Brain microvascular endothelial cell (primary cell): ENCODE data around the gene TMEM108.

Experiments
- DNase-seq: peaks from one replicate; pipeline ENCODE4 v3.0.0-alpha.2; 2020
- H3K27ac ChIP-seq: fragments of 250-450 bp; sonication (Bioruptor Pico); 2 replicates; pipeline ENCODE4 v1.5.1; 2020; ENCODE audit warnings: mild to moderate bottlenecking, moderate library complexity
- H3K27me3 ChIP-seq: fragments of 250-450 bp; sonication (Bioruptor Pico); replicated peaks from 2 replicates; pipeline ENCODE4 v1.5.1; 2020; ENCODE audit warnings: mild to moderate bottlenecking
- H3K36me3 ChIP-seq: fragments of 250-450 bp; sonication (Bioruptor Pico); replicated peaks from 2 replicates; pipeline ENCODE4 v1.5.1; 2020; ENCODE audit warnings: mild to moderate bottlenecking
- H3K4me3 ChIP-seq: 2 replicates; pipeline ENCODE4 v1.5.1; 2011; ENCODE audit warnings: low read depth, mild to moderate bottlenecking, control low read depth, low read length, moderate library complexity
- in situ Hi-C: cut with HindIII; loops from 2 replicates; pipeline ENCODE4 v1.10.0; 2017; ENCODE audit warnings: low sequenced_read_pairs, low pct_ligation_motif_present
- TF ChIP-seq, protein P1 (sequence below): IDR thresholded peaks from 2 replicates; pipeline ENCODE4 v1.5.1; 2011; ENCODE audit warnings: low read depth, mild to moderate bottlenecking, moderate library complexity, low read length, control low read depth, inconsistent platforms; ENCODE audit errors: missing control alignments

TMEM108 gene

DNA sequence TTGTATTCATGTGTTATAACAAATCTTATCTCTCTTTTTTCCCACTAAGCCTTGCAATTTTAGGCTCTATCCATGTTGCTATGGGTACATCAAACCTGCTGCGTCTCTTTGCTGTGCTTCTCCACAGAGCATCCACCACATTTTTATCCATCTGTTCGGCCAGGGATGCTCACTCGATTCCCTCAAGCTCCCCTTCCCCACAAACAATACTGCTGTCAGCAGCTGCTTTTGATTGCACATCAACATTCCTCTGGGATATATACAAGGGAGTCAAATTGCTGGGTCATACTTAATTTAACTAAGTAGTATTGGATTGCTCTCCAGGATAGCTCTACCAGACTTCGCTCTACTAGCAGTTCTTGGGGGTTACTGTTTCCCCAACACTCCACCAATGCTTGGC, 36.8 kb downstream of the TMEM108 start:
- DNase-seq: no peak
- H3K27ac ChIP-seq: no peak overlapping the region
- TF ChIP-seq, protein P1, sequence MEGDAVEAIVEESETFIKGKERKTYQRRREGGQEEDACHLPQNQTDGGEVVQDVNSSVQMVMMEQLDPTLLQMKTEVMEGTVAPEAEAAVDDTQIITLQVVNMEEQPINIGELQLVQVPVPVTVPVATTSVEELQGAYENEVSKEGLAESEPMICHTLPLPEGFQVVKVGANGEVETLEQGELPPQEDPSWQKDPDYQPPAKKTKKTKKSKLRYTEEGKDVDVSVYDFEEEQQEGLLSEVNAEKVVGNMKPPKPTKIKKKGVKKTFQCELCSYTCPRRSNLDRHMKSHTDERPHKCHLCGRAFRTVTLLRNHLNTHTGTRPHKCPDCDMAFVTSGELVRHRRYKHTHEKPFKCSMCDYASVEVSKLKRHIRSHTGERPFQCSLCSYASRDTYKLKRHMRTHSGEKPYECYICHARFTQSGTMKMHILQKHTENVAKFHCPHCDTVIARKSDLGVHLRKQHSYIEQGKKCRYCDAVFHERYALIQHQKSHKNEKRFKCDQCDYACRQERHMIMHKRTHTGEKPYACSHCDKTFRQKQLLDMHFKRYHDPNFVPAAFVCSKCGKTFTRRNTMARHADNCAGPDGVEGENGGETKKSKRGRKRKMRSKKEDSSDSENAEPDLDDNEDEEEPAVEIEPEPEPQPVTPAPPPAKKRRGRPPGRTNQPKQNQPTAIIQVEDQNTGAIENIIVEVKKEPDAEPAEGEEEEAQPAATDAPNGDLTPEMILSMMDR: no peak
- H3K27me3 ChIP-seq: no peaks in the 10 kb centered on the region
- no peaks in the 10 kb centered on the region for H3K36me3 ChIP-seq
- no peak overlapping the region for H3K4me3 ChIP-seq
- in situ Hi-C loops: no loop called here

DNA sequence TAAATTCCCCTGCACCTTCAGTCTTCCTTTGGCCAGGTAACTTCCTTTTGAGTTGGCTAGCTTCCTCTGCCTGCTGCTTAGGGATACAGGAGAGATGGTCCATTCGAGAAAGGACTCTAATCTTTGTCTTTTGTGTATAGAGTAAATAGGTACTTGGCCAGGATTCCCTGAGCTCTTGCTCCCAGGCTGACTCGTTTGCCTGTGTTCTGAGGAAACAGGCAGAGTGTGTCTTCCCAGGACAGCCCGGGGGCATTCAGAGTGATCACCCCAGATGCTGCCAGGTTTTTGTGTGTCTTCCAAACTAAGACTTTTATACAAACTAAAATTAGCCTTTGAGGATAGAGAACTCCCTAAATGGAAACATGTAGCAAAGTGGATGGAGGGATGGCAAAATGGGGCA, 39.5 kb downstream of the TMEM108 start:
- Histone ChIP-seq H3K36me3 (no peaks in the 10 kb centered on the region), H3K27me3 (no peaks in the 10 kb centered on the region), H3K4me3 (no peak overlapping the region), H3K27ac (no peak overlapping the region)
- in situ Hi-C loops: no loop called here
- TF ChIP-seq, protein P1: no peak
- DNase-seq: no peak

DNA sequence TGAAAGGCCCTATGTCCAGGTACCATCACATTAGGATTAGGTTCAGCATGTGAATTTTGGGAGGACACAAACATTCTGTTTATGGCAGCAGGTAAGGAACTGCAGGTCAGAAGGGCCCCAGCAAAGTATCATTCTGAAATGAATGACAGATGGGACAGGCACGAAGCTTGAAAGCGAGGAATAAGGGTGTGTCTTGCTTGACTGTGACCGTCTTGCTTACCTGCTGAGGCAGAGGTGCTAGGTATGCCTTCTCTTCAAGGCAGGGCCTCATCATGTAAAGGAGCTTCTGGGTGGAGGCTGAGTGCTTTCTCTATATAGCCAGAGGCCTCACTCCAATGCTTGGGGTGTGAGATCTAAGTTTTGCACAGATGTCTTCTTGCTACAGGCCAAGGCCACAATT, 41.4 kb downstream of the TMEM108 start:
- DNase-seq: no peak
- TF ChIP-seq, protein P1: no peak
- Histone ChIP-seq H3K36me3 (no peaks in the 10 kb centered on the region), H3K4me3 (no peak overlapping the region), H3K27ac (no peak overlapping the region), H3K27me3 (no peaks in the 10 kb centered on the region)
- in situ Hi-C loops: no loop called here

DNA sequence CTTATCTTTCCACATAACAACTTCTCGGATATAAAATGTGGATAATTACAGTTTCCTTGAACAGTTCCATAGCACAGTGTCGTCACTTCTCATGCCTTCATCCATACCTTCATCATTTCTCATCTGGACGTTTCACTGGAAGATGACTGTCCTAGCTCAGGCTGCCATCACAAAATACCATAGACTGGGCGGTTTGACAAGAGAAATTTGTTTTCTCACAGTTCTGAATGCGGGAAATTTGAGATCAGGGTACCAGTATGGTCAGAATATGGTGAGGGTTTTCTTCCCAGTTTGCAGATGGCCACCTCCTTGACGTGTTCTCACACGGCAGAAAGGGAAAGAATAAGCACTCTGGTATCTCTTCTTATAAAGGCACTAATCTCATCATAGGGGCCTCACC, 42.8 kb downstream of the TMEM108 start:
- no peak for DNase-seq
- in situ Hi-C loops: no loop called here
- H3K27me3 ChIP-seq: no peaks in the 10 kb centered on the region
- no peak overlapping the region for H3K27ac ChIP-seq
- H3K36me3 ChIP-seq: no peaks in the 10 kb centered on the region
- H3K4me3 ChIP-seq: no peak overlapping the region
- TF ChIP-seq, protein P1: no peak

DNA sequence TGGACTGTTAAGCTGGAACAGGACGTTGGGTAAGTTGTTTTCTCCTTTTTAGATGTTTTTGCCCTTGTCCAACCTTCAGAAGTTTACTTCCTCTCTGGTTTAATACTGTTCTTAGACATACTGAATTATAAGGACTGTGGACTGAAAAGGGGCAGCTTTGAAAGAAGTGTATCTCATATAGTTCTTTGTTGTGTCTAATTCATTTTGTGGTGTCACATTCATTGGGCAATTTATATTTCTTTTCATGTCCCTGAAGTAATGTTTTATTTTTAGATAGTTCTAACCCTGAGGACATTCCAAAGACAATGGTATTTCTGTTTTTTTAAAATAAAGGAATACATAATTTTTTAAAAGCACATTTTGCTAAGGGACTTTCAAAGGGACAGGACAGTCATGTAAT, 45.2 kb downstream of the TMEM108 start:
- no peak overlapping the region for H3K4me3 ChIP-seq
- no peaks in the 10 kb centered on the region for H3K36me3 ChIP-seq
- DNase-seq: no peak
- H3K27ac ChIP-seq: no peak overlapping the region
- TF ChIP-seq, protein P1: no peak
- H3K27me3 ChIP-seq: no peaks in the 10 kb centered on the region
- in situ Hi-C loops: no loop called here

DNA sequence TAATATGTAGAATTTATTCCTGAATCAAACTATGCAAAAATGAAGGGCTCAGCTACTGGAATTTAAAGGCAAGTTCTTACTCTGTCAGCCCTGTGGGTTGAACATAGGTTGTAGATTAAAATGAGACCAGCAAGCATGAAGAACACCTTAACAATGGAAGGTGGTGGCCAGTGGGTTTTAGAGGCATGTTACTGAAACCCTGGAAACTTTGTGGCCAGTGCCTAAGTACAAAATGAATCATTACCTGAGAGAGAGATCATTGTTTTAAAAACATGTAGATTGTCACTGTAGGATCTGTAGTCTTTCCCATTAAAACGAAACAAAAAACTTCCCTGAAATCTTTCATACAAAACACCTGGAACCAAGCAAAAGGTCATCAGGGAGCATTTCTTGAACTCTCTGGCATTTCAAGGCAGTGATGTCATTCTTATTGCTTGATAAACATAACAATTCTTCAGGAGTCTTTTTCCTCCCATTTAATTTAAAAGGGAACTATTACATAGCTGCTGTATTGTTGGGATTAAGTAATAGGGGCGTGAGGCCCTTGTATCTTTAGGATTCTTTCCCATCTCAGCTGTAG, 51.8 kb downstream of the TMEM108 start:
- TF ChIP-seq, protein P1: no peak
- no peaks in the 10 kb centered on the region for H3K27me3 ChIP-seq
- H3K4me3 ChIP-seq: no peak overlapping the region
- DNase-seq: no peak
- in situ Hi-C loops: no loop called here
- no peaks in the 10 kb centered on the region for H3K36me3 ChIP-seq
- no peak overlapping the region for H3K27ac ChIP-seq
